ENCODE measurements around the gene FGF8. TPM values are rescaled to one million over a fixed set of nuclear protein-coding genes. Genes with fewer than 3 reads are reported as not detected.
A peak's percentile ranks its signal among the peaks of the same experiment; 100 is the strongest.

FGF8 gene
- total and polyA plus RNA-seq, 5 experiments from 2014 or later: not detected

DNA sequence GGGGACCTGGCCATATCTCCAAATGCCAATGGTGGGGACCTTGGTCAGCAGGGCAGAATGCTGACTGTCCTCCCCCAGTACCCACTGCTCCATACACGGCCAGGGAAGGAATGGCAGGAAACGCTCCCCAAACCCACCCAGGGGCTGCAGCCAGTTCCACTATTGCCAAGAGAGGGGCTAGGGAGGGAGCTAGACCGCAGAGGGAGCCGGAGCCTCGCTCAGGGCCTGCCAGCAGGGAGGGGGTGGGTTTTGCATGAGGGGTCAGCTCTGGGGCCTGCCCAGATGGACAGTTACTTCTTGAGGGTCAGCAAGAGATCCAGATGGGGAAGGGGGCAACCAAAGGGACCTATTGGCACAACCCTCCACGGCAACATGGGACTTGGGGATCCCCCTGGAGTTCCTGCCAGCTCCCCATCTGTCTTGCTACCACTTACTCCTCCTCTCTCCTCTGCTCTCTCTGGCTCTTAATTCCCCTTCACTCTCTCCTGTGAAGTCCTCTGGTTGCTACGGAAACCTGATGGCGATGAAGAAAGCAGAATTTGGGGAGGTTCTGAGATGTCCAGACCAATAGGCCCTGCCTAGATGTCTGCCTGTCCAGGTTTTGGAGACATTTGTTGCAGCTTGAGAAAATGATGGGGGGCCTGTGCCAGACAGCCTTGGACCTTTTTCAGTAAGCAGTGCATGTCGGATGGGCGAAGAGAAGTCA is 12.6 kb downstream of the FGF8 start:
- no peak for ATAC-seq
- Mint-ChIP-seq H3K27me3 (peaks cover 8 to 26% (median 20%) of the 10 kb centered on the region in 5 donors), H3K4me1 (no peaks in the 10 kb centered on the region), H3K4me3 (no peak overlapping the region), H3K9me3 (no peaks in the 10 kb centered on the region), H3K27ac (no peak overlapping the region), H3K36me3 (no peaks in the 10 kb centered on the region)
- DNase-seq: no peak
- POLR2A ChIA-PET: no interaction called here

- Mint-ChIP-seq H3K36me3 (no peaks in the 10 kb centered on the region), H3K4me1 (no peaks in the 10 kb centered on the region), H3K27me3 (peaks cover 8 to 23% (median 20%) of the 10 kb centered on the region in 5 donors), H3K4me3 (no peak overlapping the region), H3K27ac (no peak overlapping the region), H3K9me3 (no peaks in the 10 kb centered on the region)
- DNase-seq: no peak
- POLR2A ChIA-PET: no interaction called here
- no peak for ATAC-seq
These were observed 13.2 kb downstream of the FGF8 start for GRCh38 chr10:101762736-101763135.

DNA sequence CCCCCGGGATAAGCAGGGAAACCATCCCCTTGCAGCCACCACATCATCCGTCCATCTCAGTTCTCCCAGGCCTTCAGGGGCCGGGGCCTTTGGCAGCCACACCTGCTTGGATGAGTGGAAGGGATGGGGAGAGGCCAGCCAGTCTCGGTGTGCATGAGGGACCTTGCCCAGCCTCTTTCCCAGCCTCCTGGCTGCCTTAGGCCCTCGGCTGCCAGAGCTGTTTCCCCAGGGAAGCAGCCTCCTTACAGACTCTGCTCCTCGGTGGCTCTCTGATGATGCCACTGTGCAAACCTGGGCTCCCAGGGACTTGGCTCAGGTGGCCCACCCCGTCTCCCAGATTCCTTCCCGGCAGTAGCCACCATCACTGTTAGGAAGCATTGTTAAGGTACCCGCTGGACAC is 14.7 kb downstream of the FGF8 start:
- H3K27ac Mint-ChIP-seq: no peak overlapping the region
- no peak overlapping the region for H3K4me3 Mint-ChIP-seq
- H3K4me1 Mint-ChIP-seq: no peaks in the 10 kb centered on the region
- H3K27me3 Mint-ChIP-seq: peaks cover 4 to 15% (median 13%) of the 10 kb centered on the region in 5 donors
- no peak for DNase-seq
- no peaks in the 10 kb centered on the region for H3K9me3 Mint-ChIP-seq
- H3K36me3 Mint-ChIP-seq: no peaks in the 10 kb centered on the region
- ATAC-seq: no peak
- POLR2A ChIA-PET: no interaction called here

DNA sequence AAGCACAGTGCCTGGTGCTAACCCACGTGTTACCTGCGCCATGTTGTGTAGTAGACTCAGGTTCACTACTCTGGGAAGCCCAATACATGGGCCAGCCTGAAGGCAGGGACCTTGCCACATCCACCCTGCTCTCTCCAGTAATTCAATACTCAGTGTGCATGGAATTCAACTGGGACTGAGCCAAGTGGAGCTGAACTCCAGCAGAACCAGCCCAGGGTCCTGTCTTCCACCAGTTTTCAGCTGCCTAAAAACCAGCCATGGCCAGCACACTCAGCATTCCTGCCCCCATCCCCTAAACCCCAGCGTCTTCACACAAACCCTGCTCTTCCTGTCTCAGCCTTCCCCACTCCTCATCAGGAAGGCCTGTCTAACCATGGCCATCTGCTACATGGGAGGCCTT is 15.4 kb downstream of the FGF8 start:
- DNase-seq (no peak), ATAC-seq (no peak)
- POLR2A ChIA-PET: no interaction called here
- Mint-ChIP-seq H3K4me1 (no peaks in the 10 kb centered on the region), H3K9me3 (no peaks in the 10 kb centered on the region), H3K4me3 (no peak overlapping the region), H3K27me3 (peaks cover 3 to 14% (median 8%) of the 10 kb centered on the region in 5 donors), H3K27ac (peak overlapping the region in 1 of 10 donors; percentile 39), H3K36me3 (no peaks in the 10 kb centered on the region)

DNA sequence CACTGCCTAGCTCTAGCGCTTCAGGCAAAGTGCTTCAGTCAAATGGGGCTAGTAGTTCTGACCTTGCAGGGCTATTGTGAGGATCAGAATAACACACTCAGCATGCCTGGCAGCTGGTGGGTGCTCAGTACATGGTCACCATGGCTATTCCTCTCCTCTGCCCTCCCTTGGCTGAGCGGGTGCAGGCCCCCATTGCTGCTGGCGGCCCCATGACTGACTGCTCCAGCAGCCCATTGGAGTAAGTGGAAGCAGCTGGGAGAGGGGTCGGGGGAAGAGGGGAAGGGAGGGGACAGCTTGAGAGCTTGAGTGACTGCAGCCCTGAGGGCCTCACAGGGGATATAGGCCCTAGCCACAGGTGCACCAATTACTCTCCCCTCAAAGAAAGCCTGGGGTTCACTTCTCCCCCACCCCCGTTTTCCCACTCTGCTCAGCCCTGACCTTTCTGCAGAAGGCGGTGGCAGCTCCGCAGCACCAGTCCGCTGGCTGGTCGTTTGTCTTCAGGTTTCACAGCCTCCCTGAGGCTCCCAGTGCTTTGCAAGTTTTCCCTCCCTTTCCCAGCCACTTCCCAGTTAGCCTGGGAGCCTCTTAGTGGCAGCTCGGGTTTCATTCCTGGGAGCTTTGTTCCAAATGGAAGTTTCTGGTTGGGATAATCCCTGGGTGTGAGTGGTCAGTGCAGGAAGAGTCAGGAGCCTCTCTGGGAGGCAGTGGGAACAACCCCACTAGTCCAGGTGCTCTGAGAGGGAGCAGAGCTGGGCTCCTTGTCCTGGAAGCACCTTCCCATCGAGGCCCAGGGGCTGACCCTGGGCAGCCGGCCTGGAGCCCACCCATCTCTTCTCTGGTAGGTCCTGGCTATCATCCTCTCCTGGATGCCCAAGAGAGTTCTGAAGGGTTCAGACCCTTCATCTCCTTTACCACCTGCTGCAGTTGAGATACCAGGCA is 16.3 kb downstream of the FGF8 start:
- POLR2A ChIA-PET: no interaction called here

GRCh38 chr10:101758858-101759257 is 17.1 kb downstream of the FGF8 start:
- Mint-ChIP-seq H3K36me3 (no peaks in the 10 kb centered on the region), H3K9me3 (no peaks in the 10 kb centered on the region), H3K27ac (no peak overlapping the region), H3K27me3 (peaks cover 2 to 14% (median 8%) of the 10 kb centered on the region in 5 donors), H3K4me1 (no peaks in the 10 kb centered on the region), H3K4me3 (no peak overlapping the region)
- DNase-seq: peak in 1 of 10 donors; percentile 23
- no peak for ATAC-seq
- POLR2A ChIA-PET: no interaction called here

More for the DNA sequence above, 16.3 kb downstream of the FGF8 start:
- no peak for ATAC-seq
- Mint-ChIP-seq H3K27me3 (peaks cover 1 to 14% (median 8%) of the 10 kb centered on the region in 5 donors), H3K36me3 (no peaks in the 10 kb centered on the region), H3K4me3 (no peak overlapping the region), H3K27ac (no peak overlapping the region), H3K9me3 (no peaks in the 10 kb centered on the region), H3K4me1 (no peaks in the 10 kb centered on the region)
- peak in 1 of 10 donors; percentile 44 for DNase-seq

GRCh38 chr10:101752241-101752640 is 23.7 kb downstream of the FGF8 start:
- POLR2A ChIA-PET: no interaction called here
- Mint-ChIP-seq H3K27ac (no peak overlapping the region), H3K27me3 (peaks cover 11 to 23% (median 14%) of the 10 kb centered on the region in 5 donors), H3K4me1 (no peaks in the 10 kb centered on the region), H3K36me3 (no peaks in the 10 kb centered on the region), H3K4me3 (no peak overlapping the region), H3K9me3 (no peaks in the 10 kb centered on the region)
- DNase-seq (no peak), ATAC-seq (no peak)

GRCh38 chr10:101749047-101750016 is 26.6 kb downstream of the FGF8 start:
- ATAC-seq (no peak), DNase-seq (no peak)
- Mint-ChIP-seq H3K27ac (peak overlapping the region in 1 of 10 donors; percentile 28), H3K4me3 (no peak overlapping the region), H3K4me1 (no peaks in the 10 kb centered on the region), H3K9me3 (no peaks in the 10 kb centered on the region), H3K27me3 (peaks cover 9 to 18% (median 14%) of the 10 kb centered on the region in 5 donors), H3K36me3 (no peaks in the 10 kb centered on the region)
- POLR2A ChIA-PET: no interaction called here

- Mint-ChIP-seq H3K4me3 (no peak overlapping the region), H3K27ac (no peak overlapping the region), H3K4me1 (no peaks in the 10 kb centered on the region), H3K27me3 (peaks cover 7 to 19% (median 14%) of the 10 kb centered on the region in 5 donors), H3K36me3 (no peaks in the 10 kb centered on the region), H3K9me3 (no peaks in the 10 kb centered on the region)
- DNase-seq (no peak), ATAC-seq (no peak)
- POLR2A ChIA-PET: no interaction called here
These were observed 27.4 kb downstream of the FGF8 start for GRCh38 chr10:101748496-101748895.

DNA sequence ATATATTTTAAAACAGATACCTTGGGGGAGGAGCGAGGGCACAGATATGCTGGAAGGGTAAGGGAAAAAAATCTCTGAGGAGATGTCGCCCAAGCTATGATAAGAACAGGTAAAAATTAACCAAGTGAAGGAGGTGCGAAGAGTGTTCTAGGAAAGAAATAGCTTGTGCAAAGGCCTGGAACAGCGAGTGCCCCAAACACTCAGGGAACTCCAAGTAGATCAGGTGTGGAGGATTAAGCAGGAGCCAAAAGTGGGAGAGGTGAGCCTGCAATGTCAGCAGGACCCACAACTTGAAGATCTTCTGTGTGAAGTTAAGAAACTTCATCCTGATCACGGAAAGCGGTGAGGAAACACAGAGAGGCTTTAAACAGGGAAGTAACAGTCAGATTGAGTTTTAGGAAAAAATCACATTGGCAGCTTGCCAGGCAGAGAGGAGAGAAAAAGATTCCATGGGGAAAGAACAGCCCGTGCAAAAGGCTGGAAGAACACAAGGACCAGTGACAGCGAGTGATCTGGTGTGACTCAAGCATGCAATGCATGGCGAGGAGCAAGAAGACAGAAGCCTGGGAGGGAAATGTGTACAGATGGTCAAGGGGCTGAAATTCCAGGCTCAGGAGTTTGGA is 30.7 kb downstream of the FGF8 start:
- no peak overlapping the region for H3K27ac Mint-ChIP-seq

DNA sequence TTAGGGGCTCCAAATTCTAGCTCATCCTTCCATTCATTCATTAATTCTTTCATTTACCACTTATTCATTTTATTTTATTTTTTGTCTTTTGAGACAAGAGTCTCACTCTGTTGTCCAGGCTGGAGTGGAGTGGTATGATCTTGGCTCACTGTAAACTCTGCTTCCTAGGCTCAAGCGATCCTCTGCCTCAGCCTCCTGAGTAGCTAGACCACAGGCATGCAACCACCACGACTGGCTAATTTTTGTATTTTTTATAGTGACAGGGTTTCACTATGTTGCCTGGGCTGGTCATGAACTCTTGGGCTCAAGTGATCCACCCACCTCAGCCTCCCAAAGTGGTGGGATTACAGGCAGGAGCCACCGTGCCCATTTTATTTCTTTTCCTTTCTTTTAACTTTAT is 31.6 kb downstream of the FGF8 start:
- peaks cover 0 to 2% (median 0%) of the 10 kb centered on the region in 3 donors for H3K36me3 Mint-ChIP-seq
- H3K27me3 Mint-ChIP-seq: peaks cover 2 to 23% (median 12%) of the 10 kb centered on the region in 5 donors
- no peak overlapping the region for H3K4me3 Mint-ChIP-seq
- POLR2A ChIA-PET: no interaction called here
- DNase-seq (no peak), ATAC-seq (no peak)
- no peaks in the 10 kb centered on the region for H3K9me3 Mint-ChIP-seq
- H3K27ac Mint-ChIP-seq: no peak overlapping the region
- H3K4me1 Mint-ChIP-seq: no peaks in the 10 kb centered on the region

More for the DNA sequence above, 30.7 kb downstream of the FGF8 start:
- ATAC-seq (no peak), DNase-seq (no peak)
- H3K4me3 Mint-ChIP-seq: no peak overlapping the region
- H3K36me3 Mint-ChIP-seq: peaks cover 0 to 2% (median 0%) of the 10 kb centered on the region in 3 donors
- no peaks in the 10 kb centered on the region for H3K4me1 Mint-ChIP-seq
- H3K9me3 Mint-ChIP-seq: no peaks in the 10 kb centered on the region
- POLR2A ChIA-PET: no interaction called here
- H3K27me3 Mint-ChIP-seq: peaks cover 0 to 21% (median 10%) of the 10 kb centered on the region in 5 donors

DNA sequence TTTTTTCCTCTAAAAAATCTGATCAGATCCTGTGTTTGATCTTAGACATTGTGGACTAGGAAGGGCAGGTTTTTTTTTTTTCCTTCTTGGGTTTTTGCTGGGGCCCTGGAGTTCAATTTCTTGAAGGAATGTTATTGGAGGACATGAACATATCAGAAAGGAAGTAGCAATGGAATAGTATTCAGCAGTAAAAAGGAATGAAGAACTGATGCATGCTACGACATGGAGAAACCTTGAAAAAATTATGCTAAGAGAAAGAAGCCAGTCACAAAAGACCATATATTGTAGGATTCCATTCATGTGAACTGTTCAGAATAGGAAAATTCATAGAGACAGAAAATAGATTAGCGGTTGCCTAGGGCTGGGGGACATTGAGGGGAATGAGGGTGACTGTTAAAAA is 34.0 kb downstream of the FGF8 start:
- Mint-ChIP-seq H3K27me3 (peaks cover 2 to 24% (median 12%) of the 10 kb centered on the region in 5 donors), H3K36me3 (peaks cover 0 to 2% (median 0%) of the 10 kb centered on the region in 3 donors), H3K27ac (no peak overlapping the region), H3K9me3 (no peaks in the 10 kb centered on the region), H3K4me1 (no peaks in the 10 kb centered on the region), H3K4me3 (no peak overlapping the region)
- DNase-seq (no peak), ATAC-seq (no peak)
- POLR2A ChIA-PET: no interaction called here
